GM12878 (cell line): ENCODE measurements around the gene RYR2. TPM values are rescaled to one million over a fixed set of nuclear protein-coding genes. Genes with fewer than 3 reads are reported as not detected.

ENCODE experiments used
- ATF2 ChIP-seq: IDR thresholded peaks from 2 replicates; pipeline ENCODE4 v1.6.1; 2012; ENCODE audit warnings: low read length, inconsistent platforms
- ATF7 ChIP-seq: fragments of 450-650 bp; IDR thresholded peaks from 2 replicates; pipeline ENCODE4 v1.6.1; 2016; ENCODE audit warnings: low read depth, mild to moderate bottlenecking
- BCL3 ChIP-seq: IDR thresholded peaks from 2 replicates; pipeline ENCODE4 v1.6.1; 2011; ENCODE audit warnings: borderline replicate concordance, low read depth, mild to moderate bottlenecking, moderate library complexity, low read length; ENCODE audit not compliant: insufficient read depth, poor library complexity, severe bottlenecking
- ELK1 ChIP-seq: IDR thresholded peaks from 2 replicates; pipeline ENCODE4 v1.6.1; 2012; ENCODE audit warnings: low read depth, low read length, improper control_type of control experiment
- ETV6 ChIP-seq, 2 experiments: fragments of 450-650 bp in 1 of 2; IDR thresholded peaks in 1 of 2; conservative IDR thresholded peaks in 1 of 2; 2 replicates each; pipeline ENCODE4 v1.6.1; 2014; ENCODE audit warnings: antibody characterized with exemption in 1 of 2, borderline replicate concordance in 1 of 2, low read depth in 1 of 2, mild to moderate bottlenecking in 1 of 2, moderate library complexity in 1 of 2
- HDAC6 ChIP-seq: fragments of 200-600 bp; sonication (generic); IDR thresholded peaks from one replicate; pipeline ENCODE4 v1.8.0; 2017; ENCODE audit warnings: antibody characterized with exemption; ENCODE audit not compliant: unreplicated experiment
- KLF5 ChIP-seq: fragments of 450-650 bp; IDR thresholded peaks from 2 replicates; pipeline ENCODE4 v1.6.1; 2014; ENCODE audit warnings: mild to moderate bottlenecking; ENCODE audit not compliant: partially characterized antibody
- MEF2A ChIP-seq: IDR thresholded peaks from 2 replicates; pipeline ENCODE4 v1.6.1; 2011; ENCODE audit warnings: low read depth, mild to moderate bottlenecking, low read length, moderate library complexity; ENCODE audit not compliant: insufficient read depth
- MTA3 ChIP-seq: IDR thresholded peaks from 2 replicates; pipeline ENCODE4 v1.6.1; 2012; ENCODE audit warnings: low read length, inconsistent platforms, borderline replicate concordance
- RB1 ChIP-seq: fragments of 450-650 bp; formaldehyde crosslinking; IDR thresholded peaks from 2 replicates; pipeline ENCODE4 v1.6.1; 2017; ENCODE audit warnings: mild to moderate bottlenecking, borderline replicate concordance
- ZNF207 ChIP-seq: fragments of 450-650 bp; IDR thresholded peaks from 2 replicates; pipeline ENCODE4 v1.6.1; 2014; ENCODE audit warnings: antibody characterized with exemption, mild to moderate bottlenecking, borderline replicate concordance
- ZNF592 ChIP-seq: fragments of 450-650 bp; IDR thresholded peaks from 2 replicates; pipeline ENCODE4 v1.6.1; 2017; ENCODE audit warnings: mild to moderate bottlenecking, moderate library complexity
- polyA plus RNA-seq, 11 experiments: library from polyadenylated mRNA; depleted of rRNA in 4 of 11; unstranded in 6 of 11; stranded (reverse) in 5 of 11; fragments of >200 nt; fragmentation: Nextera tagmentation in 4 of 11; fragmentation: Illumina TruSeq in 1 of 11; extraction: Ambion mirVana in 4 of 11; extraction: Trizol in 1 of 11; gene quantifications; 1 replicate in 1 of 11; 2 replicates in 10 of 11; pipeline versions ENCODE4 v1.2.1 to v1.2.3, GENCODE V29; 2011 to 2016; ENCODE audit warnings: inconsistent platforms in 2 of 11, missing spikeins in 2 of 11, low read depth in 1 of 11
- total RNA-seq, 4 experiments: library from RNA; depleted of rRNA in 3 of 4; stranded (reverse); fragments of >200 nt in 3 of 4; fragmentation: Illumina TruSeq in 1 of 4; extraction: Trizol in 1 of 4; gene quantifications; 2 replicates each; pipeline versions ENCODE4 v1.2.1 to v1.2.3, GENCODE V29; 2013 to 2021

The RYR2 gene
- total and polyA plus RNA-seq, 10 of the 15 experiments (the other 5 are each of a cell fraction or from before 2014, with no cell fraction given) = 0.01 to 0.04 TPM; not detected in 8

- TF ChIP-seq ZNF207 (no peak), ATF2 (no peak), RB1 (no peak), ETV6 (conservative IDR thresholded peaks at IDR 0.05 in 1 of 2, IDR thresholded peaks at IDR 0.05 in 1 of 2; ENCODE audit: borderline replicate concordance in 1 of 2, low read depth in 1 of 2) (no peak), HDAC6 (no peak), KLF5 (no peak), ATF7 (no peak), MTA3 (no peak), MEF2A (no peak), ZNF592 (no peak), ELK1 (no peak), BCL3 (no peak)
Measured at GRCh38 chr1:237772009-237772408, 730.0 kb downstream of the RYR2 start (continued).
